Duodenal mucosa (tissue), 2 donors: ENCODE results near the gene PSAP.
A peak's percentile ranks its signal among the peaks of the same experiment; 100 is the strongest.

Experiments
- H3K27ac ChIP-seq: one replicate; pipeline ENCODE4 v1.7.0; 2013; ENCODE audit warnings: low read depth, low read length
- H3K27me3 ChIP-seq, 2 donors: one replicate each; pipeline ENCODE4 v1.7.0; 2013; ENCODE audit warnings: low read length in 2 of 2, control low read depth in 1 of 2; ENCODE audit not compliant: insufficient read depth in 2 of 2, control insufficient read depth in 1 of 2
- H3K36me3 ChIP-seq, 2 donors: one replicate each; pipeline ENCODE4 v1.7.0; 2013; ENCODE audit warnings: low read length in 2 of 2, control low read depth in 1 of 2; ENCODE audit not compliant: insufficient read depth in 2 of 2, control insufficient read depth in 1 of 2
- H3K4me1 ChIP-seq, 2 donors: one replicate each; pipeline ENCODE4 v1.7.0; 2013; ENCODE audit warnings: low read length in 2 of 2, control low read depth in 1 of 2; ENCODE audit not compliant: insufficient read depth in 2 of 2, control insufficient read depth in 1 of 2
- H3K4me3 ChIP-seq, 2 donors: one replicate each; pipeline ENCODE4 v1.7.0; 2013; ENCODE audit warnings: low read length in 2 of 2, low read depth in 1 of 2
- H3K9ac ChIP-seq, 2 donors: one replicate each; pipeline ENCODE4 v1.7.0; 2013; ENCODE audit warnings: low read length in 2 of 2, low read depth in 1 of 2
- H3K9me3 ChIP-seq, 2 donors: one replicate each; pipeline ENCODE4 v1.7.0; 2013; ENCODE audit warnings: low read length in 2 of 2, control low read depth in 1 of 2; ENCODE audit not compliant: control insufficient read depth in 1 of 2

The PSAP gene

GRCh38 chr10:71835671-71836595 lies 15.1 kb downstream of the PSAP start:
- Histone ChIP-seq H3K27me3 (no peaks in the 10 kb centered on the region), H3K9me3 (no peaks in the 10 kb centered on the region), H3K9ac (no peak overlapping the region), H3K4me1 (peaks cover 37 to 48% of the 10 kb centered on the region in 2 donors), H3K27ac (peak overlapping the region; percentile 60), H3K36me3 (peaks cover 9 to 27% of the 10 kb centered on the region in 2 donors), H3K4me3 (no peak overlapping the region)

- Histone ChIP-seq H3K4me1 (peaks cover 26 to 41% of the 10 kb centered on the region in 2 donors), H3K9me3 (no peaks in the 10 kb centered on the region), H3K36me3 (peaks cover 19 to 41% of the 10 kb centered on the region in 2 donors), H3K27me3 (no peaks in the 10 kb centered on the region), H3K4me3 (no peak overlapping the region), H3K27ac (no peak overlapping the region), H3K9ac (no peak overlapping the region)
These were observed 16.7 kb downstream of the PSAP start for GRCh38 chr10:71834343-71834674.

GRCh38 chr10:71833451-71834342 lies 17.4 kb downstream of the PSAP start:
- H3K27ac ChIP-seq, result no peak overlapping the region
- peaks cover 26 to 39% of the 10 kb centered on the region in 2 donors for H3K4me1 ChIP-seq
- H3K9me3 ChIP-seq, result no peaks in the 10 kb centered on the region
- H3K9ac ChIP-seq, result no peak overlapping the region
- no peak overlapping the region for H3K4me3 ChIP-seq
- no peaks in the 10 kb centered on the region for H3K27me3 ChIP-seq
- peaks cover 25 to 47% of the 10 kb centered on the region in 2 donors for H3K36me3 ChIP-seq

- Histone ChIP-seq H3K36me3 (peaks cover 29 to 55% of the 10 kb centered on the region in 2 donors), H3K27ac (no peak overlapping the region), H3K9me3 (no peaks in the 10 kb centered on the region), H3K9ac (no peak overlapping the region), H3K4me1 (peaks cover 20 to 32% of the 10 kb centered on the region in 2 donors), H3K4me3 (no peak overlapping the region), H3K27me3 (no peaks in the 10 kb centered on the region)
These were observed 18.1 kb downstream of the PSAP start for GRCh38 chr10:71832967-71833366.

GRCh38 chr10:71831646-71832552 lies 19.2 kb downstream of the PSAP start:
- no peak overlapping the region for H3K9ac ChIP-seq
- peaks cover 33 to 60% of the 10 kb centered on the region in 2 donors for H3K36me3 ChIP-seq
- H3K4me3 ChIP-seq, result no peak overlapping the region
- H3K9me3 ChIP-seq, result no peaks in the 10 kb centered on the region
- H3K4me1 ChIP-seq, result peaks cover 12 to 26% of the 10 kb centered on the region in 2 donors
- H3K27ac ChIP-seq, result no peak overlapping the region
- no peaks in the 10 kb centered on the region for H3K27me3 ChIP-seq

GRCh38 chr10:71830726-71831125 lies 20.3 kb downstream of the PSAP start:
- Histone ChIP-seq H3K4me3 (no peak overlapping the region), H3K4me1 (peaks cover under 1 to 17% of the 10 kb centered on the region in 2 donors), H3K36me3 (peaks cover 33 to 72% of the 10 kb centered on the region in 2 donors), H3K27me3 (no peaks in the 10 kb centered on the region), H3K27ac (no peak overlapping the region), H3K9me3 (no peaks in the 10 kb centered on the region), H3K9ac (no peak overlapping the region)

- Histone ChIP-seq H3K9ac (no peak overlapping the region), H3K4me1 (peaks cover 0 to 16% of the 10 kb centered on the region in 2 donors), H3K4me3 (no peak overlapping the region), H3K27me3 (no peaks in the 10 kb centered on the region), H3K9me3 (no peaks in the 10 kb centered on the region), H3K36me3 (peaks cover 38 to 80% of the 10 kb centered on the region in 2 donors), H3K27ac (no peak overlapping the region)
These were observed 21.2 kb downstream of the PSAP start for GRCh38 chr10:71829896-71830295.

- Histone ChIP-seq H3K4me1 (peaks cover 0 to 16% of the 10 kb centered on the region in 2 donors), H3K4me3 (no peak overlapping the region), H3K36me3 (peaks cover 41 to 87% of the 10 kb centered on the region in 2 donors), H3K9ac (no peak overlapping the region), H3K9me3 (no peaks in the 10 kb centered on the region), H3K27me3 (no peaks in the 10 kb centered on the region), H3K27ac (no peak overlapping the region)
These were observed 21.9 kb downstream of the PSAP start for GRCh38 chr10:71829171-71829570.

GRCh38 chr10:71828702-71829101 lies 22.3 kb downstream of the PSAP start:
- H3K27ac ChIP-seq, result no peak overlapping the region
- H3K4me1 ChIP-seq, result peaks cover 0 to 13% of the 10 kb centered on the region in 2 donors
- peaks cover 46 to 86% of the 10 kb centered on the region in 2 donors for H3K36me3 ChIP-seq
- no peak overlapping the region for H3K4me3 ChIP-seq
- H3K27me3 ChIP-seq, result no peaks in the 10 kb centered on the region
- no peaks in the 10 kb centered on the region for H3K9me3 ChIP-seq
- H3K9ac ChIP-seq, result no peak overlapping the region
